SU-DHL-6 (cell line): Measurements from ENCODE around the gene POLR2I.

Experiments used
- H2AFZ ChIP-seq: fragments of 200-600 bp; sonication (generic); 2 replicates; pipeline ENCODE4 v1.6.1; 2014; ENCODE audit warnings: low read depth, mild to moderate bottlenecking, moderate library complexity, mixed read lengths, antibody characterized with exemption, low read length; ENCODE audit not compliant: severe bottlenecking
- H3F3A ChIP-seq: fragments of 200-600 bp; shearing (Covaris generic); 2 replicates; pipeline ENCODE4 v1.6.0; 2016; ENCODE audit warnings: antibody characterized with exemption, mild to moderate bottlenecking; ENCODE audit not compliant: insufficient read depth
- H3K27ac ChIP-seq: fragments of 200-600 bp; sonication (generic); 2 replicates; pipeline ENCODE4 v1.5.1; 2016; ENCODE audit warnings: low read depth, mild to moderate bottlenecking, low read length, moderate library complexity, mixed read lengths
- H3K27me3 ChIP-seq: fragments of 200-600 bp; sonication (generic), shearing (Covaris generic); 2 replicates; pipeline ENCODE4 v1.6.0; 2014; ENCODE audit warnings: mild to moderate bottlenecking, low read length
- H3K36me3 ChIP-seq: fragments of 200-600 bp; sonication (generic); 2 replicates; pipeline ENCODE4 v1.6.1; 2014; ENCODE audit warnings: mild to moderate bottlenecking, low read length, mixed read lengths
- H3K4me2 ChIP-seq: fragments of 300-600, 200-600 bp; shearing (Covaris generic), sonication (generic); 2 replicates; pipeline ENCODE4 v1.6.0; 2014; ENCODE audit warnings: low read length, low read depth, mild to moderate bottlenecking; ENCODE audit not compliant: poor library complexity, severe bottlenecking
- H3K4me3 ChIP-seq: fragments of 200-600 bp; sonication (generic); 2 replicates; pipeline ENCODE4 v1.5.1; 2014; ENCODE audit warnings: antibody characterized with exemption, low read length, mild to moderate bottlenecking, mixed read lengths; ENCODE audit not compliant: insufficient read depth, poor library complexity, severe bottlenecking
- H3K79me2 ChIP-seq: fragments of 200-600 bp; sonication (generic); 2 replicates; pipeline ENCODE4 v1.6.1; 2014; ENCODE audit warnings: mild to moderate bottlenecking, low read length, moderate library complexity; ENCODE audit not compliant: insufficient read depth
- H3K9ac ChIP-seq: fragments of 200-600 bp; sonication (generic); 2 replicates; pipeline ENCODE4 v1.7.0; 2014; ENCODE audit warnings: mild to moderate bottlenecking, low read length
- H3K9me2 ChIP-seq: fragments of 200-600 bp; sonication (generic); replicated peaks from 2 replicates; pipeline ENCODE4 v1.6.1; 2014; ENCODE audit warnings: low read length; ENCODE audit not compliant: insufficient read depth
- H3K9me3 ChIP-seq: fragments of 200-600 bp; sonication (generic); 2 replicates; pipeline ENCODE4 v1.6.1; 2014; ENCODE audit warnings: low read length, mixed read lengths; ENCODE audit not compliant: insufficient read depth
- H4K20me1 ChIP-seq: fragments of 200-600 bp; sonication (generic); 2 replicates; pipeline ENCODE4 v1.6.1; 2014; ENCODE audit warnings: low read depth, mild to moderate bottlenecking, antibody characterized with exemption, low read length, moderate library complexity, mixed read lengths
- EZH2phosphoT487 ChIP-seq: fragments of 200-600 bp; sonication (generic), shearing (Covaris generic); conservative IDR thresholded peaks from 2 replicates; pipeline ENCODE4 v1.6.1; 2018; ENCODE audit warnings: mild to moderate bottlenecking, antibody characterized with exemption, low read length, moderate library complexity, mixed read lengths
- TF ChIP-seq, protein P1 (sequence below): fragments of 200-600 bp; sonication (generic); IDR thresholded peaks from one replicate; pipeline ENCODE4 v1.5.1; 2017; ENCODE audit warnings: antibody characterized with exemption, mild to moderate bottlenecking, low read length, moderate library complexity; ENCODE audit not compliant: insufficient read depth, poor library complexity, severe bottlenecking

Gene POLR2I

DNA sequence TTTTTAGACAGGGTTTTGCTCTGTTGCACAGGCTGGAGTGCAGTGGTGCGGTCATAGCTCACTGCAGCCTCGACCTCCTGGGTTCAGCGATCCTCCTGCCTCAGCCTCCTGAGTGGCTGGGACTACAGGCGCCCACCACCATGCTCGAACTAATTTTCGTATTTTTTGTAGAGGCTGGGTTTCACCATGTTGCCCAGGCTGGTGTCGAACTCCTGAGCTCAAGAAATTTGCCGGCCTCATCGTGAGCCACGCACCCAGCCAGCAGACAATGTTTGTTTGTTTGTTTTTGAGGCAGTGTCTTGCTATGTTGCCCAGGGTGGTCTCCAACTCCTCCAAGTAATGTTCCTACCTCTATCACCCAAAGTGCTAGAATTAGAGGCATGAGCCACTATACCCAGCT is 38.5 kb upstream of the POLR2I start:
- H3K9me2 ChIP-seq = no peaks in the 10 kb centered on the region
- H4K20me1 ChIP-seq = no peaks in the 10 kb centered on the region
- no peaks in the 10 kb centered on the region for H3K27me3 ChIP-seq
- no peak for TF ChIP-seq EZH2phosphoT487
- TF ChIP-seq, protein P1, sequence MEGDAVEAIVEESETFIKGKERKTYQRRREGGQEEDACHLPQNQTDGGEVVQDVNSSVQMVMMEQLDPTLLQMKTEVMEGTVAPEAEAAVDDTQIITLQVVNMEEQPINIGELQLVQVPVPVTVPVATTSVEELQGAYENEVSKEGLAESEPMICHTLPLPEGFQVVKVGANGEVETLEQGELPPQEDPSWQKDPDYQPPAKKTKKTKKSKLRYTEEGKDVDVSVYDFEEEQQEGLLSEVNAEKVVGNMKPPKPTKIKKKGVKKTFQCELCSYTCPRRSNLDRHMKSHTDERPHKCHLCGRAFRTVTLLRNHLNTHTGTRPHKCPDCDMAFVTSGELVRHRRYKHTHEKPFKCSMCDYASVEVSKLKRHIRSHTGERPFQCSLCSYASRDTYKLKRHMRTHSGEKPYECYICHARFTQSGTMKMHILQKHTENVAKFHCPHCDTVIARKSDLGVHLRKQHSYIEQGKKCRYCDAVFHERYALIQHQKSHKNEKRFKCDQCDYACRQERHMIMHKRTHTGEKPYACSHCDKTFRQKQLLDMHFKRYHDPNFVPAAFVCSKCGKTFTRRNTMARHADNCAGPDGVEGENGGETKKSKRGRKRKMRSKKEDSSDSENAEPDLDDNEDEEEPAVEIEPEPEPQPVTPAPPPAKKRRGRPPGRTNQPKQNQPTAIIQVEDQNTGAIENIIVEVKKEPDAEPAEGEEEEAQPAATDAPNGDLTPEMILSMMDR = no peak
- no peak overlapping the region for H3K27ac ChIP-seq
- no peaks in the 10 kb centered on the region for H3F3A ChIP-seq
- H3K9me3 ChIP-seq = no peaks in the 10 kb centered on the region
- H2AFZ ChIP-seq = no peak overlapping the region
- no peak overlapping the region for H3K4me3 ChIP-seq
- no peaks in the 10 kb centered on the region for H3K36me3 ChIP-seq
- H3K9ac ChIP-seq = no peak overlapping the region
- H3K4me2 ChIP-seq = no peak overlapping the region
- H3K79me2 ChIP-seq = no peaks in the 10 kb centered on the region

DNA sequence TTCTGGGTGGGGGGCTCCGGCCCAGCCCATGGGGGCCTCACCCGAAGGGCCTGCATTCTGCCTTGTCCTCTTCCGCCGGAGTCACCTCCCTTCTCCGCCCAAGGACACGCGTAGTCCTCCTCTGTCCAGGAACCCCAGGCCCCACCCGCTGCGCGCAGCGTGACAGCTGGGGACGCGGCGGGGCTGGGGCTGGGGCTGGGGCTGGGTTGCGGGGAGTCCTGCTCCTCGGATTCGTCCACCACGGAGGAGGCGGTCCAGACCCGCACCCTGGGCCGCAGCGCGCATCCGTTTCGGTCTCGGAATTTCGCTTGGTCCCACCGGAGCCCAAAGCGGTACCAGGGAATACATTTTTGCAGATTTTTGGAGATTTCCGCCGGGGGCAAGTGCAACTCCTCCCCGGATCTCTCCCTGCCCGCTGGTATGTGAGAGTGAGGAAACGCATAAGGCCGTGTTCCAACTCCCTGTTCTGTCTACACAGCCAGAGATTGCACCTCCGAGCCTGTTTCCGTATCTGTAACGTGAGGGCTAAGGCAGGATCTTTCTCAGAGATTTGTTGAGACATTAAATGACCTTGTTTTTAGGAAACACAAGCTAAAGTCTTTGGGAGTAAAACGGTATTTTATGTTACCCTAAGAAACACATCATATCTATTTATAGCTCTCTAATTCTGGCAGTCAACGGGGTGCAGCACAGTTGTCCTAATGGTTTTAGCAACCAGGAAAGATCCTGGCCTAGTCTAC is 37.8 kb upstream of the POLR2I start, which contains the start of gene COX7A1:
COX7A1 (minus strand) TSS at position 96 of the 740 bp plus-strand sequence; CDS start at position 56, 40 bp downstream.
- H4K20me1 ChIP-seq = no peaks in the 10 kb centered on the region
- no peak within 1 kb of the TSS for H3K4me3 ChIP-seq

DNA sequence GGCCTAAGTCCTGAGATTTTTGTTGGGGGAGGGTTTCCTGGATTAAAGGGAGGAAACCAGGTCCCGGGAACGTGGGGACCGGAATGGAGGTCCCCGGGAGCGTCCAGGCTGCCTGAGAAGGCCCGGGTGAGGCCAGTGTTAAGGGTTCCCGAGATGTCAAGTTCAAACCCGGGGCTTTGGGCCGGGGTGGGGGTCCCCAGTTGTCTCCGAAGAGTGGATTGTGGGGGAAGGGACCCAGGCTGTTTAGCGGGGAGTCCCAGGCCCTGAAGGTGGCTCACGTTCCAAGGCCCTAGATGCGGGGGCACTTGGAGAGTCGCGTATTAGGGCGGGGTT is 37.3 kb upstream of the POLR2I start:
- Histone ChIP-seq H3K9ac (no peak overlapping the region), H2AFZ (no peak overlapping the region), H3K9me3 (no peaks in the 10 kb centered on the region), H3K4me2 (no peak overlapping the region), H3K79me2 (no peaks in the 10 kb centered on the region), H3K36me3 (no peaks in the 10 kb centered on the region), H3F3A (no peaks in the 10 kb centered on the region), H3K27me3 (no peaks in the 10 kb centered on the region), H4K20me1 (no peaks in the 10 kb centered on the region), H3K4me3 (no peak overlapping the region), H3K9me2 (no peaks in the 10 kb centered on the region), H3K27ac (no peak overlapping the region)
- no peak for TF ChIP-seq EZH2phosphoT487
- TF ChIP-seq, protein P1 = no peak

More for the DNA sequence above, 37.8 kb upstream of the POLR2I start, which contains the start of gene COX7A1:
- Histone ChIP-seq H3K79me2 (no peaks in the 10 kb centered on the region), H3K36me3 (no peaks in the 10 kb centered on the region), H3K4me2 (no peak within 1 kb of the TSS), H3K27ac (no peak within 1 kb of the TSS), H3F3A (no peaks in the 10 kb centered on the region), H3K9me2 (no peaks in the 10 kb centered on the region), H3K27me3 (no peaks in the 10 kb centered on the region), H2AFZ (no peak within 1 kb of the TSS), H3K9ac (no peak within 1 kb of the TSS), H3K9me3 (no peaks in the 10 kb centered on the region)
- TF ChIP-seq, protein P1 = no peak
- no peak for TF ChIP-seq EZH2phosphoT487
